K562 (cell line): ENCODE results near the gene PACSIN2. TPM values are rescaled to one million over a fixed set of nuclear protein-coding genes. Genes with fewer than 3 reads are reported as not detected.

Experiments used
- ATAC-seq: fragments of 200-7000 bp; cut with Tn5 transposase; 3 replicates; pipeline ENCODE4 v1.9.1; 2020; ENCODE audit warnings: moderate library complexity
- BruUV-seq: library from RNA; stranded (reverse); fragments of 400-500 nt; replicated peaks from 2 replicates; lab custom pipeline; 2021; lab: Mats Ljungman, UMichigan
- CTCF ChIA-PET: fragments of 300-600 bp; formaldehyde crosslinking; extraction: SDS; loops from one replicate; lab custom pipeline; 2021; ENCODE audit warnings: low intra/inter-chr PET ratio; lab: Yijun Ruan, JAX
- POLR2A ChIA-PET: fragments of 300-600, 350-650 bp; sonication (Branson Sonifier 250); formaldehyde crosslinking; extraction: SDS; loops from one replicate; lab custom pipeline; 2021; ENCODE audit warnings: antibody characterized with exemption, inconsistent platforms; lab: Yijun Ruan, JAX
- DNase-seq, 4 experiments: peaks; one replicate each; pipeline versions ENCODE4 v3.0.0 to v3.0.0-alpha.2; 2011 to 2018; ENCODE audit warnings: low spot score in 3 of 4, mixed read lengths in 3 of 4; ENCODE audit errors: extremely low read depth in 1 of 4
- FAIRE-seq: peaks from 2 replicates; lab custom pipeline; 2011; peaks lifted over from hg19 to GRCh38; lab: Jason Lieb, UNC
- H2AFZ ChIP-seq: 2 replicates; pipeline ENCODE4 v1.6.0; 2011; ENCODE audit warnings: low read depth, low read length, control low read depth, inconsistent platforms
- H3K27ac ChIP-seq: fragments of 200-600 bp; 3 replicates; pipeline ENCODE4 v1.8.0; 2011; ENCODE audit warnings: low read depth, mild to moderate bottlenecking, control low read depth, inconsistent platforms, low read length, moderate library complexity, mixed read lengths; ENCODE audit errors: extremely low read depth
- H3K27me3 ChIP-seq, 2 experiments: fragments of 300-600 bp in 1 of 2; 2 replicates in 1 of 2; 3 replicates in 1 of 2; pipeline versions ENCODE4 v1.6.0 to v1.8.0; 2011; ENCODE audit warnings: inconsistent platforms in 2 of 2, low read length in 2 of 2, mild to moderate bottlenecking in 1 of 2, mixed read lengths in 1 of 2, moderate library complexity in 1 of 2; ENCODE audit not compliant: control insufficient read depth in 2 of 2, insufficient read depth in 2 of 2
- H3K36me3 ChIP-seq: fragments of 300-600 bp; 3 replicates; pipeline ENCODE4 v1.8.0; 2011; ENCODE audit warnings: mild to moderate bottlenecking, low read length, inconsistent platforms; ENCODE audit not compliant: control insufficient read depth, insufficient read depth
- H3K4me1 ChIP-seq, 2 experiments: fragments of 200-600 bp in 1 of 2; replicated peaks in 1 of 2; 2 replicates in 1 of 2; 3 replicates in 1 of 2; pipeline versions ENCODE4 v1.5.1 to v1.8.0; 2011; ENCODE audit warnings: inconsistent platforms in 2 of 2, low read length in 2 of 2, mild to moderate bottlenecking in 1 of 2, mixed read lengths in 1 of 2, moderate library complexity in 1 of 2; ENCODE audit not compliant: control insufficient read depth in 2 of 2, insufficient read depth in 2 of 2
- H3K4me2 ChIP-seq: 2 replicates; pipeline ENCODE4 v1.6.1; 2011; ENCODE audit warnings: low read length, control low read depth, inconsistent platforms, mixed read lengths; ENCODE audit not compliant: insufficient read depth
- H3K4me3 ChIP-seq: fragments of 200-600 bp; sonication (generic), shearing (Covaris generic); 2 replicates; pipeline ENCODE4 v1.5.1; 2016; ENCODE audit warnings: control low read depth, inconsistent platforms
- H3K79me2 ChIP-seq: fragments of 200-600 bp; 3 replicates; pipeline ENCODE4 v1.8.0; 2011; ENCODE audit warnings: low read length, inconsistent platforms; ENCODE audit not compliant: control insufficient read depth, insufficient read depth
- H3K9ac ChIP-seq, 2 experiments: 2 replicates each; pipeline versions ENCODE4 v1.6.0 to v1.6.1; 2011; ENCODE audit warnings: low read depth in 2 of 2, low read length in 2 of 2, control low read depth in 1 of 2, inconsistent platforms in 1 of 2, mild to moderate bottlenecking in 1 of 2, mixed read lengths in 1 of 2; ENCODE audit not compliant: insufficient read depth in 1 of 2
- H3K9me1 ChIP-seq: one replicate; pipeline ENCODE4 v1.6.0; 2011; ENCODE audit warnings: inconsistent platforms, mild to moderate bottlenecking, low read length, moderate library complexity; ENCODE audit not compliant: control insufficient read depth, insufficient read depth
- H3K9me3 ChIP-seq: replicated peaks from 2 replicates; pipeline ENCODE4 v1.5.1; 2011; ENCODE audit warnings: low read depth, low read length, inconsistent platforms; ENCODE audit not compliant: control insufficient read depth, insufficient read depth
- H4K20me1 ChIP-seq: replicated peaks from 2 replicates; pipeline ENCODE4 v1.6.1; 2011; ENCODE audit warnings: low read length, inconsistent platforms, mixed read lengths; ENCODE audit not compliant: control insufficient read depth, insufficient read depth
- ARID1B ChIP-seq: fragments of 450-650 bp; IDR thresholded peaks from 2 replicates; pipeline ENCODE4 v1.6.1; 2016; ENCODE audit warnings: antibody characterized with exemption, mild to moderate bottlenecking, inconsistent platforms
- ETV6 ChIP-seq, 3 experiments: fragments of 150-350 bp in 1 of 3; sonication (generic) in 1 of 3; formaldehyde crosslinking in 1 of 3; IDR thresholded peaks; 2 replicates each; pipeline versions ENCODE4 v1.6.1 to v1.8.0; 2014 to 2022; ENCODE audit warnings: borderline replicate concordance in 2 of 3, low read depth in 2 of 3, antibody characterized with exemption in 1 of 3, low read length in 1 of 3, mild to moderate bottlenecking in 1 of 3, missing genetic modification reagents in 1 of 3
- FOXA3 ChIP-seq, 2 experiments: fragments of 450-650 bp in 1 of 2; sonication (generic) in 1 of 2; formaldehyde crosslinking; IDR thresholded peaks in 1 of 2; conservative IDR thresholded peaks in 1 of 2; 2 replicates each; pipeline versions ENCODE4 v1.4.0 to v1.8.0; 2020 to 2022; ENCODE audit warnings: mild to moderate bottlenecking in 2 of 2, missing genetic modification reagents in 1 of 2
- MAFF ChIP-seq: IDR thresholded peaks from 2 replicates; pipeline ENCODE4 v1.6.1; 2012; ENCODE audit warnings: low read length, improper control_type of control experiment
- MEIS2 ChIP-seq: fragments of 450-650 bp; IDR thresholded peaks from 2 replicates; pipeline ENCODE4 v1.6.1; 2014; ENCODE audit warnings: mild to moderate bottlenecking; ENCODE audit not compliant: partially characterized antibody
- SOX6 ChIP-seq: fragments of 450-650 bp; IDR thresholded peaks from 2 replicates; pipeline ENCODE4 v1.6.1; 2014; ENCODE audit warnings: mild to moderate bottlenecking
- SP2 ChIP-seq: IDR thresholded peaks from 2 replicates; pipeline ENCODE4 v1.6.1; 2011; ENCODE audit warnings: mild to moderate bottlenecking, low read depth, low read length, moderate library complexity; ENCODE audit not compliant: poor library complexity, severe bottlenecking; ENCODE audit errors: extremely low read depth
- ZBTB40 ChIP-seq, 2 experiments: fragments of 450-650 bp in 1 of 2; sonication (generic) in 1 of 2; formaldehyde crosslinking in 1 of 2; IDR thresholded peaks; 2 replicates each; pipeline versions ENCODE4 v1.7.1 to v1.9.0; 2016 to 2022; ENCODE audit warnings: inconsistent platforms in 1 of 2, mild to moderate bottlenecking in 1 of 2, missing genetic modification reagents in 1 of 2
- WGBS: fragments of 100-300 bp; shearing (Covaris generic); methylation state at CpG from one replicate; pipeline ENCODE4 v1.1.6; 2016; ENCODE audit warnings: low coverage, mixed read lengths; ENCODE audit not compliant: insufficient coverage; ENCODE audit errors: missing lambda C conversion rate; 5-methylcytosine and 5-hydroxymethylcytosine counted together
- in situ Hi-C: fragments of 300-500 bp; cut with MboI; formaldehyde crosslinking; loops from 4 replicates; pipeline ENCODE4 v1.15.0; 2018; ENCODE audit warnings: inconsistent platforms, mixed read lengths
- intact Hi-C: fragments of 100-400 bp; cut with micrococcal nuclease; formaldehyde crosslinking; loops from 2 replicates; pipeline ENCODE4 v1.14.2; 2022
- polyA plus RNA-seq, 8 experiments: library from polyadenylated mRNA; depleted of rRNA in 4 of 8; stranded (reverse) in 5 of 8; unstranded in 3 of 8; fragments of >200 nt; fragmentation: Nextera tagmentation in 2 of 8; fragmentation: Illumina TruSeq in 1 of 8; extraction: Ambion mirVana in 2 of 8; extraction: Trizol in 1 of 8; gene quantifications; 2 replicates each; pipeline versions ENCODE4 v1.2.1 to v1.2.3, GENCODE V29; 2011 to 2014; ENCODE audit warnings: inconsistent platforms in 1 of 8, missing spikeins in 1 of 8
- total RNA-seq, 7 experiments: library from RNA; depleted of rRNA in 6 of 7; stranded (reverse); fragments of >200 nt in 6 of 7; fragmentation: Illumina TruSeq in 2 of 7; extraction: Trizol in 2 of 7; gene quantifications; 2 replicates each; pipeline versions ENCODE4 v1.2.1 to v1.2.3, GENCODE V29; 2011 to 2021; ENCODE audit warnings: low replicate concordance in 1 of 7
- TF ChIP-seq, protein P1 (sequence below): sonication (generic); formaldehyde crosslinking; IDR thresholded peaks from 2 replicates; pipeline ENCODE4 v1.8.0; 2023; ENCODE audit warnings: mild to moderate bottlenecking, missing genetic modification reagents
- TF ChIP-seq, protein P2 (sequence below), 2 experiments: fragments of 250-450 bp in 1 of 2; fragments of 450-650 bp in 1 of 2; sonication (Bioruptor Pico) in 1 of 2; IDR thresholded peaks; 2 replicates each; pipeline versions ENCODE4 v1.6.1 to v1.8.0; 2016 to 2021; ENCODE audit warnings: mild to moderate bottlenecking in 2 of 2, moderate library complexity in 2 of 2, missing compliant biosample characterization in 1 of 2, missing genetic modification characterization in 1 of 2

Gene PACSIN2
- total and polyA plus RNA-seq, 9 of the 15 experiments (the other 6 are each of a cell fraction or from before 2014, with no cell fraction given) = 0.45 to 45.1 (median 23.9) TPM

GRCh38 chr22:42955848-42956247, 59.1 kb downstream of the PACSIN2 start:
- CTCF ChIA-PET = no interaction called here
- H3K79me2 ChIP-seq = peaks cover 80% of the 10 kb centered on the region
- H3K9me3 ChIP-seq = no peaks in the 10 kb centered on the region
- H3K27ac ChIP-seq = no peak overlapping the region
- no peak for DNase-seq
- no peak overlapping the region for H2AFZ ChIP-seq
- no peak for ATAC-seq
- peaks cover 16% of the 10 kb centered on the region; the same call in 1 of the 2 replicates for H4K20me1 ChIP-seq
- no peak overlapping the region for H3K4me3 ChIP-seq
- no peak overlapping the region for H3K9ac ChIP-seq
- no peak overlapping the region for H3K4me2 ChIP-seq
- peaks cover 15 to 26% of the 10 kb centered on the region in 2 experiments for H3K4me1 ChIP-seq
- in situ Hi-C loops = no loop called here
- intact Hi-C loops = no loop called here
- POLR2A ChIA-PET = no interaction called here
- no peaks in the 10 kb centered on the region for H3K9me1 ChIP-seq
- no peak for FAIRE-seq
- H3K27me3 ChIP-seq = no peaks in the 10 kb centered on the region
- 81% methylated on average over 1 of the region's 1 CpG for WGBS
- no TSS peak for BruUV-seq
- no peaks in the 10 kb centered on the region for H3K36me3 ChIP-seq
- no peak for TF ChIP-seq MEIS2
- no peak for TF ChIP-seq FOXA3 (CRISPR knock-in tag; conservative IDR thresholded peaks at IDR 0.05 in 1 of 2, IDR thresholded peaks at IDR 0.05 in 1 of 2)
- no peak for TF ChIP-seq ETV6 (IDR thresholded peaks at IDR 0.05; ENCODE audit: borderline replicate concordance in 1 of 2, low read depth in 2 of 2, low read length in 1 of 2)
- no peak for TF ChIP-seq ETV6 (CRISPR knock-in tag; IDR thresholded peaks at IDR 0.05; ENCODE audit: borderline replicate concordance)
- TF ChIP-seq ARID1B = no peak
- TF ChIP-seq SP2 = no peak
- no peak for TF ChIP-seq SOX6
- no peak for TF ChIP-seq ZBTB40 (IDR thresholded peaks at IDR 0.05)
- no peak for TF ChIP-seq ZBTB40 (CRISPR knock-in tag; IDR thresholded peaks at IDR 0.05)
- TF ChIP-seq, protein P1, sequence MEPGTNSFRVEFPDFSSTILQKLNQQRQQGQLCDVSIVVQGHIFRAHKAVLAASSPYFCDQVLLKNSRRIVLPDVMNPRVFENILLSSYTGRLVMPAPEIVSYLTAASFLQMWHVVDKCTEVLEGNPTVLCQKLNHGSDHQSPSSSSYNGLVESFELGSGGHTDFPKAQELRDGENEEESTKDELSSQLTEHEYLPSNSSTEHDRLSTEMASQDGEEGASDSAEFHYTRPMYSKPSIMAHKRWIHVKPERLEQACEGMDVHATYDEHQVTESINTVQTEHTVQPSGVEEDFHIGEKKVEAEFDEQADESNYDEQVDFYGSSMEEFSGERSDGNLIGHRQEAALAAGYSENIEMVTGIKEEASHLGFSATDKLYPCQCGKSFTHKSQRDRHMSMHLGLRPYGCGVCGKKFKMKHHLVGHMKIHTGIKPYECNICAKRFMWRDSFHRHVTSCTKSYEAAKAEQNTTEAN (CRISPR knock-in tag) = no peak
- TF ChIP-seq MAFF = peak; percentile 84
- TF ChIP-seq, protein P2, sequence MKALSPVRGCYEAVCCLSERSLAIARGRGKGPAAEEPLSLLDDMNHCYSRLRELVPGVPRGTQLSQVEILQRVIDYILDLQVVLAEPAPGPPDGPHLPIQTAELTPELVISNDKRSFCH (CRISPR knock-in tag; IDR thresholded peaks at IDR 0.05) = no peak
- TF ChIP-seq, protein P2 (tag; IDR thresholded peaks at IDR 0.05) = no peak
